Keratinocyte (primary cell): ENCODE data around the gene NCAM2. TPM values are rescaled to one million over a fixed set of nuclear protein-coding genes. Genes with fewer than 3 reads are reported as not detected.

Experiments used
- DNase-seq: peaks from one replicate; pipeline ENCODE4 v3.0.0-alpha.2; 2011; ENCODE audit warnings: low read depth, missing footprints, low spot score
- FAIRE-seq: peaks from 2 replicates; lab custom pipeline; 2011; peaks lifted over from hg19 to GRCh38; lab: Jason Lieb, UNC
- H2AFZ ChIP-seq: 2 replicates; pipeline ENCODE4 v1.6.0; 2012; ENCODE audit warnings: low read length, control low read depth, inconsistent platforms; ENCODE audit not compliant: control insufficient read depth
- H3K27ac ChIP-seq: 2 replicates; pipeline ENCODE4 v1.5.1; 2011; ENCODE audit warnings: low read length; ENCODE audit not compliant: control insufficient read depth, insufficient read depth
- H3K27me3 ChIP-seq: 3 replicates; pipeline ENCODE4 v1.6.0; 2011; ENCODE audit warnings: low read length; ENCODE audit not compliant: control insufficient read depth, insufficient read depth; ENCODE audit errors: extremely low read depth
- H3K36me3 ChIP-seq, 2 experiments: 2 replicates in 1 of 2; 3 replicates in 1 of 2; pipeline ENCODE4 v1.5.1; 2011; ENCODE audit warnings: low read length in 2 of 2, mild to moderate bottlenecking in 1 of 2; ENCODE audit not compliant: control insufficient read depth in 2 of 2, insufficient read depth in 2 of 2; ENCODE audit errors: extremely low read depth in 1 of 2
- H3K4me1 ChIP-seq: 3 replicates; pipeline ENCODE4 v1.5.1; 2011; ENCODE audit warnings: low read length; ENCODE audit not compliant: control insufficient read depth, insufficient read depth; ENCODE audit errors: extremely low read depth
- H3K4me2 ChIP-seq: 3 replicates; pipeline ENCODE4 v1.6.0; 2011; ENCODE audit warnings: low read depth, low read length; ENCODE audit not compliant: control insufficient read depth, insufficient read depth; ENCODE audit errors: extremely low read depth
- H3K4me3 ChIP-seq, 3 experiments: fragments of 200-600 bp in 1 of 3; sonication (generic) in 1 of 3; 2 replicates in 2 of 3; 3 replicates in 1 of 3; pipeline ENCODE4 v1.5.1; 2011 to 2016; ENCODE audit warnings: low read length in 3 of 3, mild to moderate bottlenecking in 3 of 3, control low read depth in 2 of 3, inconsistent platforms in 1 of 3, low read depth in 1 of 3, mixed read lengths in 1 of 3, mixed run types in 1 of 3, moderate library complexity in 1 of 3; ENCODE audit not compliant: control insufficient read depth in 2 of 3, insufficient read depth in 2 of 3; ENCODE audit errors: extremely low read depth in 1 of 3
- H3K79me2 ChIP-seq: 2 replicates; pipeline ENCODE4 v1.6.0; 2012; ENCODE audit warnings: low read length; ENCODE audit not compliant: control insufficient read depth, insufficient read depth
- H3K9ac ChIP-seq: 3 replicates; pipeline ENCODE4 v1.6.0; 2011; ENCODE audit warnings: low read length; ENCODE audit not compliant: control insufficient read depth, insufficient read depth; ENCODE audit errors: extremely low read depth
- H3K9me1 ChIP-seq: 3 replicates; pipeline ENCODE4 v1.6.0; 2011; ENCODE audit warnings: low read length; ENCODE audit not compliant: control insufficient read depth, insufficient read depth; ENCODE audit errors: extremely low read depth
- H3K9me3 ChIP-seq: 2 replicates; pipeline ENCODE4 v1.5.1; 2012; ENCODE audit warnings: low read depth, low read length; ENCODE audit not compliant: control insufficient read depth
- H4K20me1 ChIP-seq: 3 replicates; pipeline ENCODE4 v1.6.0; 2011; ENCODE audit warnings: low read length; ENCODE audit not compliant: control insufficient read depth, insufficient read depth; ENCODE audit errors: extremely low read depth
- EZH2 ChIP-seq: IDR thresholded peaks from one replicate; pipeline ENCODE4 v1.6.1; 2012; ENCODE audit warnings: inconsistent platforms, mild to moderate bottlenecking, low read length, moderate library complexity
- dilution Hi-C: fragments of 300-500 bp; cut with MboI; formaldehyde crosslinking; loops from one replicate; pipeline ENCODE4 v1.7.0; 2020; ENCODE audit warnings: low sequenced_read_pairs; ENCODE audit not compliant: extremely low pct_ligation_motif_present
- polyA plus RNA-seq, 5 experiments: library from polyadenylated mRNA; depleted of rRNA in 3 of 5; stranded (reverse) in 3 of 5; stranded (forward) in 1 of 5; unstranded in 1 of 5; fragments of >200 nt; gene quantifications; 1 replicate in 1 of 5; 2 replicates in 3 of 5; 3 replicates in 1 of 5; pipeline versions ENCODE4 v1.2.1 to v1.2.3, GENCODE V29; 2011 to 2012; ENCODE audit warnings: missing spikeins in 2 of 5, low read depth in 1 of 5, low replicate concordance in 1 of 5
- TF ChIP-seq, protein P1 (sequence below), 3 experiments: IDR thresholded peaks in 1 of 3; conservative IDR thresholded peaks in 1 of 3; optimal IDR thresholded peaks in 1 of 3; 2 replicates in 2 of 3; 3 replicates in 1 of 3; pipeline versions ENCODE3 to v1.5.1; 2011; ENCODE audit warnings: low read length in 3 of 3, mild to moderate bottlenecking in 3 of 3, moderate library complexity in 2 of 3, control low read depth in 1 of 3, inconsistent platforms in 1 of 3; ENCODE audit not compliant: insufficient read depth in 2 of 3; ENCODE audit errors: extremely low read depth in 1 of 3

NCAM2 gene
- polyA plus RNA-seq, 1 donor (not counting 4 experiments of a cell fraction or from before 2014, with no cell fraction given), result 0.16 TPM

DNA sequence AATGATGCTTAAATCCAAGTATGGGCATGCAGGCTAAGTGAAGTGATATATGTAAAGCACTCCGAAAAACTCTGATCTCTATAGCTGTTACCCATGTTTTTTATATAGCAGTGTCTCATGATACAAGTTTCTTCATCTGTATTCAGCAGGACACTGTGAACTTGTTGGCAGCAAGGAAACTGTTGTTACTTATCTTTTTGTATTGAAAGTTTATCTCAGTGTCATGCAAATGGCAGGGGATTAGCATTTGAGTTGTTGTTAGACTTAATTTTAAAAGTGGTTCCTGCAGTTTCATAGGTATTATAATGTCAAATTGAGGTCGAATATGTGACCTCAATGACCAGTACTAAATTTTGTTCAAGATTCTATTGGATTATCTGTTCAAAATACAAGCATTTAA, 47.9 kb downstream of the NCAM2 start:
- DNase-seq (no peak), FAIRE-seq (no peak)
- no peak overlapping the region for H3K27ac ChIP-seq
- H3K79me2 ChIP-seq, result no peaks in the 10 kb centered on the region
- no peak overlapping the region for H3K4me2 ChIP-seq
- no peak overlapping the region for H2AFZ ChIP-seq
- H3K9me3 ChIP-seq, result no peaks in the 10 kb centered on the region
- no peak overlapping the region for H3K9ac ChIP-seq
- no peaks in the 10 kb centered on the region for H3K4me1 ChIP-seq
- H3K4me3 ChIP-seq, result no peak overlapping the region
- no peaks in the 10 kb centered on the region for H3K27me3 ChIP-seq
- no peaks in the 10 kb centered on the region for H3K9me1 ChIP-seq
- no peaks in the 10 kb centered on the region for H4K20me1 ChIP-seq
- H3K36me3 ChIP-seq, result no peaks in the 10 kb centered on the region
- dilution Hi-C loops, result no loop called here
- TF ChIP-seq, protein P1, sequence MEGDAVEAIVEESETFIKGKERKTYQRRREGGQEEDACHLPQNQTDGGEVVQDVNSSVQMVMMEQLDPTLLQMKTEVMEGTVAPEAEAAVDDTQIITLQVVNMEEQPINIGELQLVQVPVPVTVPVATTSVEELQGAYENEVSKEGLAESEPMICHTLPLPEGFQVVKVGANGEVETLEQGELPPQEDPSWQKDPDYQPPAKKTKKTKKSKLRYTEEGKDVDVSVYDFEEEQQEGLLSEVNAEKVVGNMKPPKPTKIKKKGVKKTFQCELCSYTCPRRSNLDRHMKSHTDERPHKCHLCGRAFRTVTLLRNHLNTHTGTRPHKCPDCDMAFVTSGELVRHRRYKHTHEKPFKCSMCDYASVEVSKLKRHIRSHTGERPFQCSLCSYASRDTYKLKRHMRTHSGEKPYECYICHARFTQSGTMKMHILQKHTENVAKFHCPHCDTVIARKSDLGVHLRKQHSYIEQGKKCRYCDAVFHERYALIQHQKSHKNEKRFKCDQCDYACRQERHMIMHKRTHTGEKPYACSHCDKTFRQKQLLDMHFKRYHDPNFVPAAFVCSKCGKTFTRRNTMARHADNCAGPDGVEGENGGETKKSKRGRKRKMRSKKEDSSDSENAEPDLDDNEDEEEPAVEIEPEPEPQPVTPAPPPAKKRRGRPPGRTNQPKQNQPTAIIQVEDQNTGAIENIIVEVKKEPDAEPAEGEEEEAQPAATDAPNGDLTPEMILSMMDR (optimal IDR thresholded peaks at IDR 0.05 in 1 of 3, IDR thresholded peaks at IDR 0.05 in 1 of 3, conservative IDR thresholded peaks at IDR 0.05 in 1 of 3; ENCODE audit: extremely low read depth in 1 of 3, insufficient read depth in 2 of 3, low read length in 3 of 3), result no peak
- TF ChIP-seq EZH2, result no peak

DNA sequence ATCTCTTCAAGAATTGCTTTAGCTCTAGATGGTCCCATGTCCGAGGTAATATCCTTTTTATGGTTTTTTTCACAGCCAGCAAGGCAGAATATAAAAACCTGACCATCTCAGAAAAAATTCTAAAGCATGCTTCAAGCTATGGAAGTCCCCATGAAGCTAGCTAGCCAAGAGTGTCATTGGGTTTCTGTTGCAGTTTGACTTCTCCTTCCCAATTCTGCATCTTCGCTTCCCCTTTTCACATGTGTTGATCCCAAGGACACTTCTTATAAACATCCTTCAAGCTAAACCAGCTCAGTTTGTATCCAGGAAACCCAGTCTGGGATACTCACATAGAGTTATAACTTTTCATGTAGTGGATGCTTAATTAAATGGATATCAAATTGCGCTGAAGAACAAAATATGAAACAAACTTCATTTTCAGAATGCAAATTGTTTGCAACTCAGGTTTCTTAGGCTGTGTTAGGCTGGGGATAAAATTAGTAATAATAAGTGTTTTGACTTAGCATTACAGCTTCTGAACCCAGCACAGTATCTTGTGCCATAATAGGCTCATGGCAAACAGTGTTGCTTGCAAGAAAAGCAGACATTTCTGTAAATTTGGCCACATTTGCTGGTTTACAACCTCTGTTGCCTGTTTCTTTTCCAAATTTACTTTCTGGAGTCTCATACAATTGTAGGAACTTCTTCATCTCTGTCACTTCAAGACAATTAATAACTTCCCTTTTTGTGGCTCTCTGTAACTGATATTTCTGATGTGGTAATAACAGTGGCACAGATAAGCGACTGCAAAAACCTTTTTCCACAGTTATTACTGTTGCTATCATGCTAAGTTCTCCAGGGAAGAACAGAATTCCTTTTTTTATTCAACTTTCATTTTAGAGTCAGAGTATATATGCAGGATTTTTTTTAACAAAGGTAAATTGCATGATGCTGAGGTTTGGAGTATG, 53.2 kb downstream of the NCAM2 start:
- TF ChIP-seq, protein P1 (optimal IDR thresholded peaks at IDR 0.05 in 1 of 3, IDR thresholded peaks at IDR 0.05 in 1 of 3, conservative IDR thresholded peaks at IDR 0.05 in 1 of 3; ENCODE audit: extremely low read depth in 1 of 3, insufficient read depth in 2 of 3, low read length in 3 of 3), result no peak
- TF ChIP-seq EZH2, result no peak
- dilution Hi-C loops, result no loop called here
- H3K9ac ChIP-seq, result no peak overlapping the region
- no peaks in the 10 kb centered on the region for H3K4me1 ChIP-seq
- H3K79me2 ChIP-seq, result no peaks in the 10 kb centered on the region
- H3K4me3 ChIP-seq, result no peak overlapping the region
- no peaks in the 10 kb centered on the region for H3K27me3 ChIP-seq
- no peaks in the 10 kb centered on the region for H3K9me1 ChIP-seq
- H4K20me1 ChIP-seq, result no peaks in the 10 kb centered on the region
- H3K4me2 ChIP-seq, result no peak overlapping the region
- H3K27ac ChIP-seq, result no peak overlapping the region
- no peaks in the 10 kb centered on the region for H3K36me3 ChIP-seq
- no peaks in the 10 kb centered on the region for H3K9me3 ChIP-seq
- DNase-seq (no peak), FAIRE-seq (no peak)
- no peak overlapping the region for H2AFZ ChIP-seq
